GM12865 (cell line): ENCODE results near the gene ZNF428.

Experiments used
- DNase-seq: peaks from one replicate; pipeline ENCODE4 v3.0.0; 2010; ENCODE audit warnings: low read depth
- H3K4me3 ChIP-seq: 2 replicates; pipeline ENCODE4 v1.5.1; 2011; ENCODE audit warnings: mild to moderate bottlenecking, low read depth, low read length, control low read depth
- CTCF ChIP-seq: IDR thresholded peaks from 2 replicates; pipeline ENCODE4 v1.5.1; 2011; ENCODE audit warnings: low read length, control low read depth, low read depth, inconsistent platforms; ENCODE audit not compliant: insufficient read depth; ENCODE audit errors: missing control alignments

ZNF428 gene

DNA sequence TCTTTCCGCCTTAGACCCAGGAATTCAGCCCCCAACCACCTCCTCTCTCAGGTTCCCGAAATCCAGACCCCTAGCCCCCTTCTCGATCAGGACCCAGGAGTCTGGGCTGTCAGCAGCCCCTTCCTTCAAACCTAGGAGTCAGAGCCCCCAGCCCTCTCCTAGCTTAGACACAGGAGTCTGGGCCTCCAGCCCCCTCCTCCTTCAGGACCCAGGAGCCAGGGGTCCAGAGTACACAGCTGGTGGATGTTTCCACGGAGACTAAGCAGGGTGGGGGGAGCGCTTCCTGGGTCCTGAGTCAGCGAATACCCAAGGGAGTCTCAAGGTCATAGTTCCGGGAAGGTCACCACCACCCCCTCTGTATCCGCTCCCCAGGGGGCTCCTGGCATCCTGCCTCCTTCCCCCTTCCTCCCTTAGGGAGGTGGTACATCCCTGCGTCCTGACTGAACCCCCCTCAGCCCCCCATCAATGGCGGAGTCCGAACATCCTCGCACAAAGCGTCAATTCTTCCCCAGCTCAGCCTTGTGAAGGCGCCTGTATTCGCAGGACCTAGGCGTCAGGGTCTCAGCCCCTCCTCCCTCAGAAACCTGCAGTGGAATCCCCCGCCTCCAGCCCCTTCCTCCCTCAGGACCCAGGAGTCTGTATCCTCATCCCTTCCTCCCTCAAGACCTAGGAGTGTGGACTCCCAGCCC lies 15.6 kb upstream of the ZNF428 start:
- no peak for DNase-seq
- no peak for TF ChIP-seq CTCF
- no peak overlapping the region for H3K4me3 ChIP-seq

DNA sequence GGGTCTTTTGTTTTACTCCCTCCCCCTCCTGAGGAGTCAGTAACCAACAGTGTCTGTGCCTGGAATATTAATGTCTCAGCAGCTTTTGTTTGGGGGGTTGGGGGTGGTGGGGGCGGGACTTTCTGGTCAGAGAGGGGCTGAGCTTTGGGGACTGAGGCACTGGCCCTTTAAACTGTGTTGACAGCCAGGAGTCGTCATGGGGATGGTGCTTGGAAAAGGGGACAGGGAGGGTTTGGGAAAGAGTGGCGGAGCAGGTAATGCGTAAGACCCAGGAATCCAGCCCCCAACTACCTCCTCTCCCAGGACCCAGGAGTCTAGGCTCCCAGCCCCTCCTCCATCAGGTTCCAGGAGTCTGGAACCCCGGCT lies 15.1 kb upstream of the ZNF428 start:
- no peak for DNase-seq
- no peak for TF ChIP-seq CTCF
- H3K4me3 ChIP-seq, result no peak overlapping the region

DNA sequence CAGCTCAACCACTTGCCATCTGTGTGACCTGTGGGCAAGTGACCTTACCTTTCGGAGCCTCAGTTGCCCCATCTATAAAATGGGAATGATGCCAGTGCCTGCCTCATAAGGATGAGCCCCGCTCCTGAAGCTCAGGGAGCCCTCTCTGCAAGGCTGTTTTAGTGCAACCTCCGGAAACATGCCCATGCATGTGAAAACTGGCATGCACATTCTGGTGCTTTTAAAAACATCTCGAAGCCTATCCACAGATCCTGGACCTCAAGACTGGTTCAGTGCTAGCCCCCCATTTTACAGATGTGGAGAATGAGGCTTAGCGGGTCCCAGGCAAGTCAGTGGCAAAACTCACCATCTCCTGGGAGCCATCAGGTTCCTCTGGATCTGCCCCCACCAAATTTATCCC lies 14.6 kb upstream of the ZNF428 start:
- H3K4me3 ChIP-seq, result no peak overlapping the region
- no peak for DNase-seq
- TF ChIP-seq CTCF, result no peak

DNA sequence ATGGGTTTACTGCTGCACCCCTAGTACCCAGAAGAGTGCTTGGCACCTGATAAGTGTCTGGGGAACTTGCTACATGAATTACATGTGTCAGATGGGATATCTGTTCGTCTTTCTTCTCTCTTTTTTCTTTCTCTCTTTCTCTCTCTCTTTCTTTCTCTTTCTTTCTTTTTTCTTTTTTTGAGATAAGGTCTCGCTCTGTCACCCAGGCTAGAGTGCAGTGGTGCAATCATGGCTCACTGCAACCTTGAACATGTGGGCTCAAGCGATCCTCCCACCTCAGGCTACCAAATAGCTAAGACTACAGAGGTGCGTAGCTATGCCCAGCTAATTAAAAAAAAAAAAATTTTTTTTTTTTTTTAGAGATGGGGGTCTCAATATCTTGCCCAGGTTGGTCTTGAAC lies 14.1 kb upstream of the ZNF428 start:
- DNase-seq, result no peak
- no peak overlapping the region for H3K4me3 ChIP-seq
- TF ChIP-seq CTCF, result no peak

DNA sequence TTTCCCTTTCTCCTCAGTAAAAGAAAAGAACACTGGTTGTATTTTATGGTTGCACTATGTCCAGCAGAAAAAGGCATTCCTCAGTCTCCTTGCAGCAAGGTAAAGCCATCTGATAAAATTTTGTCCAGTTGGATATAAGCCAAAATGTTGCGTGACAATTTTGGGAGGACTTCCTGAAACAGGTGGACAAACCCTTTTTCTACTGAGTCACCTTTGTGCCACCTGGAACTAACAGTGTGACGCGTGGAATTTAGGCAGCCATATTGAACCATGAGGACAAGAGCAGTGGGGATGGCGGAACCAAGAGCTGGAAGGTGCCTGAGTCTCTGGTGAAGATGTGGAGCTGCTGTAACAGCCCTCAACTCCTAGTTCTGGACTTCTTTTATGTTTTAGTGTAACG lies 12.1 kb upstream of the ZNF428 start:
- no peak overlapping the region for H3K4me3 ChIP-seq
- DNase-seq, result no peak
- no peak for TF ChIP-seq CTCF

GRCh38 chr19:43628646-43629326 lies 9.4 kb upstream of the ZNF428 start:
- no peak for TF ChIP-seq CTCF
- no peak for DNase-seq
- H3K4me3 ChIP-seq, result no peak overlapping the region

GRCh38 chr19:43626838-43627237 lies 7.4 kb upstream of the ZNF428 start:
- no peak for DNase-seq
- TF ChIP-seq CTCF, result no peak

More at GRCh38 chr19:43626838-43627237, 7.4 kb upstream of the ZNF428 start:
- H3K4me3 ChIP-seq, result no peak overlapping the region
